Measurements from ENCODE around the gene ABCA1.

DNA sequence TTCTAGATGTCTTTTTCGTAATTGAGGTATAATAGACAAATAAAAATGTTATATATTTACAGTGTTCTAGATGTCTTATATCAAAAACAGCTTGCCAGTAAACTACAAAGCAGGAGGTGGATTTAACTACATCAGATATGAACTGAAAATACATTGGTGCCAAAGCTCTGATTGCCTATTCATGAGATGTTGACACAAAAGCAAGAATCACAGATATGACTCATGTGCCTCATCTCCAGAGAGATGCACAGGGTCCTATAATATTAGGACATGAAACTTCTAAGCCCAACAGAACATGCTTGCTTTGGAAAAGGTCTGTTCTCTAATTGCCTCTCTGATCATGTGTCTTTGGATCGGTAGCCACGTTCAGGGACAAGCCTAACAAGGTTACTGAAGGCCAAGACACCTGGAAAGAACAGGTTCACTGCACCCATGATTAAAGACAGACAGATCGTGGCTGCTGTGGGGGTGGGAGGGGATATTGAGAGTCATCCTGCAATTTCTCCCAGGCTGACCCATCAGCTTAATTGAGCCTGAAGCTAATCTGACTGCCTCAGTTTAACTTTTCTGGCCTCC is 16.8 kb downstream of the ABCA1 start:
- TF ChIP-seq NFE2 (CRISPR knock-in tag; IDR thresholded peaks at IDR 0.05) (no peak), POLR2A (IDR thresholded peaks at IDR 0.05; ENCODE audit: insufficient read depth in 1 of 2, low read depth in 2 of 2, low read length in 2 of 2) (no peak), POLR2G (IDR thresholded peaks at IDR 0.05; ENCODE audit: low read depth, low read length) (no peak), POLR2AphosphoS5 (IDR thresholded peaks at IDR 0.05; ENCODE audit: low read depth, low read length) (no peak), ZMYM4 (CRISPR knock-in tag; IDR thresholded peaks at IDR 0.05) (no peak), ZNF761 (CRISPR knock-in tag; conservative IDR thresholded peaks at IDR 0.05) (no peak), ZNF543 (CRISPR knock-in tag; IDR thresholded peaks at IDR 0.05) (no peak), SYNCRIP (IDR thresholded peaks at IDR 0.05; ENCODE audit: insufficient read depth, low read depth, low read length) (no peak), CBX1 (IDR thresholded peaks at IDR 0.05; ENCODE audit: low read depth) (no peak)
- TF ChIP-seq, protein P1, sequence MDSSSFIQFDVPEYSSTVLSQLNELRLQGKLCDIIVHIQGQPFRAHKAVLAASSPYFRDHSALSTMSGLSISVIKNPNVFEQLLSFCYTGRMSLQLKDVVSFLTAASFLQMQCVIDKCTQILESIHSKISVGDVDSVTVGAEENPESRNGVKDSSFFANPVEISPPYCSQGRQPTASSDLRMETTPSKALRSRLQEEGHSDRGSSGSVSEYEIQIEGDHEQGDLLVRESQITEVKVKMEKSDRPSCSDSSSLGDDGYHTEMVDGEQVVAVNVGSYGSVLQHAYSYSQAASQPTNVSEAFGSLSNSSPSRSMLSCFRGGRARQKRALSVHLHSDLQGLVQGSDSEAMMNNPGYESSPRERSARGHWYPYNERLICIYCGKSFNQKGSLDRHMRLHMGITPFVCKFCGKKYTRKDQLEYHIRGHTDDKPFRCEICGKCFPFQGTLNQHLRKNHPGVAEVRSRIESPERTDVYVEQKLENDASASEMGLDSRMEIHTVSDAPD (CRISPR knock-in tag; IDR thresholded peaks at IDR 0.05) = no peak
- TF ChIP-seq, protein P2, sequence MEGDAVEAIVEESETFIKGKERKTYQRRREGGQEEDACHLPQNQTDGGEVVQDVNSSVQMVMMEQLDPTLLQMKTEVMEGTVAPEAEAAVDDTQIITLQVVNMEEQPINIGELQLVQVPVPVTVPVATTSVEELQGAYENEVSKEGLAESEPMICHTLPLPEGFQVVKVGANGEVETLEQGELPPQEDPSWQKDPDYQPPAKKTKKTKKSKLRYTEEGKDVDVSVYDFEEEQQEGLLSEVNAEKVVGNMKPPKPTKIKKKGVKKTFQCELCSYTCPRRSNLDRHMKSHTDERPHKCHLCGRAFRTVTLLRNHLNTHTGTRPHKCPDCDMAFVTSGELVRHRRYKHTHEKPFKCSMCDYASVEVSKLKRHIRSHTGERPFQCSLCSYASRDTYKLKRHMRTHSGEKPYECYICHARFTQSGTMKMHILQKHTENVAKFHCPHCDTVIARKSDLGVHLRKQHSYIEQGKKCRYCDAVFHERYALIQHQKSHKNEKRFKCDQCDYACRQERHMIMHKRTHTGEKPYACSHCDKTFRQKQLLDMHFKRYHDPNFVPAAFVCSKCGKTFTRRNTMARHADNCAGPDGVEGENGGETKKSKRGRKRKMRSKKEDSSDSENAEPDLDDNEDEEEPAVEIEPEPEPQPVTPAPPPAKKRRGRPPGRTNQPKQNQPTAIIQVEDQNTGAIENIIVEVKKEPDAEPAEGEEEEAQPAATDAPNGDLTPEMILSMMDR (CRISPR knock-in tag; IDR thresholded peaks at IDR 0.05) = no peak
- TF ChIP-seq, protein P3, sequence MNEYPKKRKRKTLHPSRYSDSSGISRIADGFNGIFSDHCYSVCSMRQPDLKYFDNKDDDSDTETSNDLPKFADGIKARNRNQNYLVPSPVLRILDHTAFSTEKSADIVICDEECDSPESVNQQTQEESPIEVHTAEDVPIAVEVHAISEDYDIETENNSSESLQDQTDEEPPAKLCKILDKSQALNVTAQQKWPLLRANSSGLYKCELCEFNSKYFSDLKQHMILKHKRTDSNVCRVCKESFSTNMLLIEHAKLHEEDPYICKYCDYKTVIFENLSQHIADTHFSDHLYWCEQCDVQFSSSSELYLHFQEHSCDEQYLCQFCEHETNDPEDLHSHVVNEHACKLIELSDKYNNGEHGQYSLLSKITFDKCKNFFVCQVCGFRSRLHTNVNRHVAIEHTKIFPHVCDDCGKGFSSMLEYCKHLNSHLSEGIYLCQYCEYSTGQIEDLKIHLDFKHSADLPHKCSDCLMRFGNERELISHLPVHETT (CRISPR knock-in tag; conservative IDR thresholded peaks at IDR 0.05) = no peak
- TF ChIP-seq, protein P4, sequence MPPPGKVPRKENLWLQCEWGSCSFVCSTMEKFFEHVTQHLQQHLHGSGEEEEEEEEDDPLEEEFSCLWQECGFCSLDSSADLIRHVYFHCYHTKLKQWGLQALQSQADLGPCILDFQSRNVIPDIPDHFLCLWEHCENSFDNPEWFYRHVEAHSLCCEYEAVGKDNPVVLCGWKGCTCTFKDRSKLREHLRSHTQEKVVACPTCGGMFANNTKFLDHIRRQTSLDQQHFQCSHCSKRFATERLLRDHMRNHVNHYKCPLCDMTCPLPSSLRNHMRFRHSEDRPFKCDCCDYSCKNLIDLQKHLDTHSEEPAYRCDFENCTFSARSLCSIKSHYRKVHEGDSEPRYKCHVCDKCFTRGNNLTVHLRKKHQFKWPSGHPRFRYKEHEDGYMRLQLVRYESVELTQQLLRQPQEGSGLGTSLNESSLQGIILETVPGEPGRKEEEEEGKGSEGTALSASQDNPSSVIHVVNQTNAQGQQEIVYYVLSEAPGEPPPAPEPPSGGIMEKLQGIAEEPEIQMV (CRISPR knock-in tag; IDR thresholded peaks at IDR 0.05; ENCODE audit: low read depth) = no peak
